ENCODE data around the gene CCDC195. TPM values are rescaled to one million over a fixed set of nuclear protein-coding genes. Genes with fewer than 3 reads are reported as not detected.

The CCDC195 gene
- total RNA-seq, 1 experiment from 2014 or later = not detected

- Histone ChIP-seq H3K9me2 (replicated peaks; ENCODE audit: low read length) (no peaks in the 10 kb centered on the region), H4K20me1 (ENCODE audit: low read length) (no peaks in the 10 kb centered on the region), H3K79me2 (ENCODE audit: low read length) (no peaks in the 10 kb centered on the region), H3K9ac (ENCODE audit: low read length) (no peak overlapping the region), H3K4me2 (ENCODE audit: low read length) (no peak overlapping the region), H3K27me3 (ENCODE audit: low read length) (no peaks in the 10 kb centered on the region), H3F3A (ENCODE audit: low read length, unreplicated experiment) (no peaks in the 10 kb centered on the region), H3K4me3 (ENCODE audit: low read length) (no peak overlapping the region), H3K36me3 (ENCODE audit: low read depth, low read length) (no peaks in the 10 kb centered on the region), H3K9me3 (ENCODE audit: low read length) (0 out of 2 replicates have a peak, but pooled peaks cover 4% of the 10 kb centered on the region), H3K27ac (ENCODE audit: low read length) (no peak overlapping the region), H2AFZ (ENCODE audit: low read length) (no peak overlapping the region), H3K4me1 (ENCODE audit: insufficient read depth, low read length) (no peaks in the 10 kb centered on the region)
- intact Hi-C loops (cut with micrococcal nuclease) = no loop called here
- DNase-seq (no peak), ATAC-seq (no peak)
- BruUV-seq (replicated peaks) = no TSS peak
- ChIA-PET POLR2A (ENCODE audit: unreplicated experiment) (no interaction called here), CTCF (no interaction called here)
- TF ChIP-seq CTCF (conservative IDR thresholded peaks at IDR 0.05; ENCODE audit: low read depth, low read length) = no peak
- no peak for TF ChIP-seq EZH2phosphoT487 (IDR thresholded peaks at IDR 0.05; ENCODE audit: borderline replicate concordance, low read length)
- TF ChIP-seq EZH2 (IDR thresholded peaks at IDR 0.05; ENCODE audit: low read length, unreplicated experiment) = no peak
These were observed 7.5 kb upstream of the CCDC195 start for GRCh38 chr2:224723586-224724217.

DNA sequence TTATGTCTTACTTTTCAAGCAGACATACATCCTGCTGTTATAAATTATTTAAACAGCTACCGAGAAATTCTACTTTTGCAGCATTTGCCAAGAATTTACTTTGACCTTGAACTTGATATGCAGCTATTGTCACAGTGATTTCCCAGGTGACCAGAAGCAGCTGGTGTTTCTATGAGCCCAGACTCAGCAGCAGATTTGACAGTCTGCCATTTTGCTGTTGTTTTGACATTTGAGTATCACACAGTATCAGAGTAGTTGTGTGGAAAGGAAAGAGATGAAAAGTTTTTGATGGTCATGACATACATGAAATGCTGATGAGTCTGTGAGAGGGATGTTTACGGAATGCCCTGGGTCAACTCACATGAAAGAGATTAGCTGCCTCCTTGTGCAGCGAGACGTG lies 6.6 kb upstream of the CCDC195 start:
- Histone ChIP-seq H3F3A (ENCODE audit: low read length, unreplicated experiment) (no peaks in the 10 kb centered on the region), H3K36me3 (ENCODE audit: low read depth, low read length) (no peaks in the 10 kb centered on the region), H3K9ac (ENCODE audit: low read length) (no peak overlapping the region), H2AFZ (ENCODE audit: low read length) (no peak overlapping the region), H3K4me2 (ENCODE audit: low read length) (no peak overlapping the region), H4K20me1 (ENCODE audit: low read length) (no peaks in the 10 kb centered on the region), H3K4me3 (ENCODE audit: low read length) (no peak overlapping the region), H3K9me3 (ENCODE audit: low read length) (0 out of 2 replicates have a peak, but pooled peaks cover 4% of the 10 kb centered on the region), H3K27ac (ENCODE audit: low read length) (no peak overlapping the region), H3K27me3 (ENCODE audit: low read length) (no peaks in the 10 kb centered on the region), H3K79me2 (ENCODE audit: low read length) (no peaks in the 10 kb centered on the region), H3K9me2 (replicated peaks; ENCODE audit: low read length) (no peaks in the 10 kb centered on the region), H3K4me1 (ENCODE audit: insufficient read depth, low read length) (no peaks in the 10 kb centered on the region)
- TF ChIP-seq EZH2 (IDR thresholded peaks at IDR 0.05; ENCODE audit: low read length, unreplicated experiment) (no peak), CTCF (conservative IDR thresholded peaks at IDR 0.05; ENCODE audit: low read depth, low read length) (no peak), EZH2phosphoT487 (IDR thresholded peaks at IDR 0.05; ENCODE audit: borderline replicate concordance, low read length) (no peak)
- DNase-seq = no peak
- no TSS peak for BruUV-seq (replicated peaks)
- POLR2A ChIA-PET (ENCODE audit: unreplicated experiment) = no interaction called here
- ATAC-seq = no peak
- CTCF ChIA-PET = no interaction called here
- intact Hi-C loops (cut with micrococcal nuclease) = no loop called here

GRCh38 chr2:224722250-224722649 lies 6.1 kb upstream of the CCDC195 start:
- no peaks in the 10 kb centered on the region for H3K4me1 ChIP-seq (ENCODE audit: insufficient read depth, low read length)
- no peak overlapping the region for H3K4me3 ChIP-seq (ENCODE audit: low read length)
- H2AFZ ChIP-seq (ENCODE audit: low read length) = no peak overlapping the region
- no TSS peak for BruUV-seq (replicated peaks)
- DNase-seq (no peak), ATAC-seq (no peak)
- POLR2A ChIA-PET (ENCODE audit: unreplicated experiment) = no interaction called here
- H3K4me2 ChIP-seq (ENCODE audit: low read length) = no peak overlapping the region
- no peaks in the 10 kb centered on the region for H3K36me3 ChIP-seq (ENCODE audit: low read depth, low read length)
- H3K9me3 ChIP-seq (ENCODE audit: low read length) = 0 out of 2 replicates have a peak, but pooled peaks cover 4% of the 10 kb centered on the region
- CTCF ChIA-PET = no interaction called here
- H4K20me1 ChIP-seq (ENCODE audit: low read length) = no peaks in the 10 kb centered on the region
- H3K27me3 ChIP-seq (ENCODE audit: low read length) = no peaks in the 10 kb centered on the region
- H3K9ac ChIP-seq (ENCODE audit: low read length) = no peak overlapping the region
- no peaks in the 10 kb centered on the region for H3F3A ChIP-seq (ENCODE audit: low read length, unreplicated experiment)
- intact Hi-C loops (cut with micrococcal nuclease) = no loop called here
- H3K79me2 ChIP-seq (ENCODE audit: low read length) = no peaks in the 10 kb centered on the region
- TF ChIP-seq CTCF (conservative IDR thresholded peaks at IDR 0.05; ENCODE audit: low read depth, low read length) = no peak
- H3K9me2 ChIP-seq (replicated peaks; ENCODE audit: low read length) = no peaks in the 10 kb centered on the region
- no peak overlapping the region for H3K27ac ChIP-seq (ENCODE audit: low read length)

All from PC-3 (cell line).